Activated T-helper 9 cell treated with anti-CD3 and anti-CD28 coated beads, Interleukin-2, amount 50 U/mL, for 16 hours (primary cell): ENCODE measurements around the gene CASZ1.

Experiments
- DNase-seq: peaks from one replicate; pipeline ENCODE4 v3.0.0-alpha.2; 2020; ENCODE audit warnings: low read depth

CASZ1 gene

GRCh38 chr1:10773851-10774614 is 22.4 kb downstream of the CASZ1 start:
- no peak for DNase-seq

DNA sequence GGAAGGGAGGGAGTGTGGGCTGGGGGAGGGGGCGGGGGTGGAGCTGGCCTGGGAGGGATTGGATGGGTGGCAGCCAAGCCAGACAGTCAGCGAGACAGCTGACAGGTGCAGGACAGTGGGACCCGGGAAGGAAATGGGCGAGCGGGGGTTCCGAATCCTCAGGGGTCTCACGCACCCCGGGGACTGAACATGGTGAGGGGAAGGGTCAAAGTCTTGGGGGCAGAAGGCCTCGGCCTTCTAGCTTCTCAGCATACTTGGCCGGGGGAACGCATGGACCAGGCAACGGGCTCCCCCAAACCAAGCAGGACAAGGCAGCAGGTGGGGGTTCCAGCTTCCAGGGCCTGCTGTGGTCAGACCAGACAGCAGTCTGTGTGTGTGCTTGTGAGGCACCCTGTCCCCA is 23.1 kb downstream of the CASZ1 start:
- no peak for DNase-seq

GRCh38 chr1:10772711-10773110 is 23.7 kb downstream of the CASZ1 start:
- no peak for DNase-seq

- DNase-seq: no peak
Measured at GRCh38 chr1:10771789-10772188, 24.7 kb downstream of the CASZ1 start.

DNA sequence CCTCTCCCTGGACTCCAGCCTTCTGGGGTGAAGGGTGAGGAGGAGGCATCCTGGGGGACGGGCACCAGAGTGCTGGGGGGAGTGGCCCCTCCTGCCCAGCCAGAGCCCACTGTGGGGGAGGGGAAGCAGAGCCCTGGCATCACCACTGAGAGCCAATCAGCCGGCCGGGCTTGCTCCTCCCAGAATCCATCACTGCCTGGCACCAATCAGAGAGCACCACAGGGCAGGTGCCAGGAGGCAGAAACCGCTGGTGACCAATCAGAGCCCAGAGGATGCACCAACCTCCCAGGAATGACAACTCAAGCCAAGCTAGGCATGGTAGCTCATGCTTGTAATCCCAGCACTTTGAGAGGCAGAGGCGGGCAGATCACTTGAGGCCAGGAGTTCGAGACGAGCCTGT is 27.9 kb downstream of the CASZ1 start:
- DNase-seq: no peak

DNA sequence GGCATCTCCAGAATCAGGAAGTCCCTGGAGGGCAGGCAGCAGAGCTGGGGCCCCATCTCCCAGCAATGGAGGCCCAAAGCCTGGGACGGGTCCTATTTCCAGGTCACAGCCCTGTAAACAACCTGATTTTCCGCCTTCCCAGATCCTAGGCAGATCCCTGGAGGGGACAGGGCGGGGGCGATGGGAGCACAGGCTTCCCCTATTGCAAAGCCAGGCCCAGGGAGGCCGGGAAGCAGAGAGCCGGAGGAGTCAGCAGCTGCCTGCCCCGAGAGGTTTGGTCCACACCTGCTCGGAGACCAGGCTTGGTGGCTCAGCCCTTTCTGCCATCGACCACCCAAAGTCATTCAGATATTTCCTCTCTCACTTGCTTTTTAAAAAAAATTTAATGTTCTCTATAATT is 29.2 kb downstream of the CASZ1 start:
- DNase-seq: no peak

GRCh38 chr1:10765734-10766478 is 30.5 kb downstream of the CASZ1 start:
- DNase-seq: no peak

DNA sequence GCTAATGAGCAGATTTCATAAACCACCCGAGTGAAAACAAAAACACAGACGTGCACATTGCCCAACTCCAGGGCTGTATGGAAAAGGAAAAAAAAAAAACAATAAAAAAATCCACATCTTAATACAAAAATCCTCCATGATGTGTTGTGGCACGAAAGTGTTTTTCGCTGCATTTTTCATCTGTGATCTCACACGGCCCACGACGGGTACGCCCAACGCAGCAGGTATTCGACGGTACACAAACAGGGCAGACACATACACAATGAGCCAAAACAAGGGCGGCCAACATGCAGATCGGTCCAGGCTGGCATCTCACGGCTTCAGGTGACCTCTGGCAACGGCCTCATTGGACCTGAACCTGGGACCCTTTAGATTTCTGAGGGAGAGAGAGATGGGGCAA is 31.1 kb downstream of the CASZ1 start:
- DNase-seq: no peak

DNA sequence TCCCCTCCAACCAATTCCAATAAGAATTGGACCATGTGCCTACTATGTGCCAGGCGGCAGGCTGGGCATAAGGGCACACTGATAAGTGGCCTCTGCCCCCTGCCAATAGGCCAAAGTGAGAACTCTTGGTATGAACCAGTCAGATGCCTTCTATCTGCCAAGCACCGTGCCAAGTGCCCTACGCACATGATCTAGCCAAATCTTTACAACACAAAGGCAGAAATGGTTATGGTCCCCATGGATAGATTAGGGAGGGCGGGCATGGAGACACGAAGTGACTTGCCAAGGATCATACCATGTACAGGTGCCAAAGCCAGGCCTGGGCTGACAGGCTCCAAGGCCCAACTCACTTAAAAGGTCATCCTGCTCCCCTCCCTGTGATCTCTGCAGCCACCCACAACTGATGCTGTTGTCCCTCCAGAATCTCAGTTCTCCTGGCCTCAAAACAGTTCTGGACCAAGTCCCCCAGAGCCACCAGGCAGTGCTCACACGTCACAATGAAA is 32.1 kb downstream of the CASZ1 start:
- no peak for DNase-seq

DNA sequence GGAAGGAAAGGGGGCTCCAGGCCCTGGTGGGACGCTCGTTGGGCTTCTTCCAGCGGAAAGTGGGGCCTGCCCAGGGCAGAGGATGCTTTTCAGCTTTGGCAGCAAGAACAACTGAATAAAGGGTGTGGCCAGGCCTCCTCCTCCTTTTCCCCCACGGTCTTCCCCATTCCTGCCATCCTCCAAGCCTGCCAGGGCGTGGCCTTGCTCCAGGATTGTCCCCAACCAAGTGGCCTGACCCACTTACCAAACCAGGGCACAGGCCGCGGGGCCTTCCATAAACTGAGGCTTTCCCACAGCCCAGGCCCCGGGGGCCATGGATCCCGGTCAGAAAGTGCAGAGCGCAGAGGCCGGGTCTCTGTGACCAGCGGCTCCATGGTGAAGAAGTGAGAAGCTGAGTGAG is 33.6 kb downstream of the CASZ1 start:
- DNase-seq: no peak

DNA sequence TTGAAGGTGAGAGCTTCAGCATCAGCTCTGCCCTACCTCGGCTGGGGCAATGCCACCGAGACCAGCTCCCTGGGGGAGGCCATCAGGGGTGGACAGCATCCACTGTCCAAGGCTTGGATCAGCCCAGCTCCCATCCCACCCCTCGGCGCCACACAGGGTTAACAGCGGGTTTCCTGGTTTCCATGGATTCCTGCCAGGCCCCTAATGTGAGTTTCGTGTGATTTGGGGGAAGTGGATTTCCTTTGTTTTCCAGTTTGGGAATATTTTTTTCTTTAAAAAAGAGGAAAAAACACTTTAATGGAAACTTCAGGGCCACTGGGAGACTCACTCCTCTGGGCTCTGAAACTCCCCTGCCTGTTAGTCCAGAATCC is 34.3 kb downstream of the CASZ1 start:
- DNase-seq: no peak

GRCh38 chr1:10761503-10762152 is 34.8 kb downstream of the CASZ1 start:
- DNase-seq: no peak

DNA sequence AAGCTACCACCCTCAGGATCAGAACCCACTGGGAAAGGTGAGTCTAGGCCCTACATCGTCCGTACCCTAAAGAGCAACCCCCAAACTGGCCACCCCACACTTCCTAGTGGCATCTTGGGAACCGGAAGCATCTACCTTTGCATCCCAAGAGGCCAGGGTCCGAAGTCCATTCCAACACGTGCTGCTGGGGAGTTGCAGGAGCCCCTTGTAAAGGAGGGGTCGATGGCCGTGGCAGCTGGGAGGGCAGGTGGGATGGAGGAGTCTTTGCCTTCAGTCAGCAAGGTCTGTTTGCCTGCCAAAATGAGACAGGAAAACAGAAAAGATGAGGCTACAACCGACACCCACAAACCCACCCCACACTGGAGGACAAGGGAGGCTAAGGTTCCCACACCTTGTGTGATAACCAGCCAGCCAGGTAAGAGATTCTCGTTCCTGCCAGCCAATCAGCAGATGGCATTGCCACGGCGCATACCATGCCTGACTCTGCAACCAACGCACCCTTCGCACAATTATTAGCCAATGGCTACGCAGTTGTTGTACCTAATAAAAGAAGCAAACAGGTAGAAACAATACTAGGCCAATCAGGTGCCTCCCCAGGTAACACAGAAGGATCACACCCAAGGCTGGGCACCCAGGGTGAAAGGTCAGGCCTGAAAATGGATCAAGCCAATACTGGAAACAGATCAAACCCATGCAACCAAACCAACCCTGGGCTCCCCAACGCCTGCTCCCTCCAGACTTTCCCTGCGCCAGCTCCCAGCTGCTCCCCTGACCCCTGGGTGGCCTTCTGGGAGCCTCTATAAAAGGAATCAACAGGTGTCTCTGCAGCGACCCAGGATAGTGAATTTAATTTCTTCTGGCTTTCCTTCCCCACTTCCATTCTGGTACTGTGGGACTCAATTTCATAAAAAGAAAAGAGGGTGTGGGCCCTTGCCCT is 35.6 kb downstream of the CASZ1 start:
- no peak for DNase-seq

GRCh38 chr1:10759413-10760200 is 36.8 kb downstream of the CASZ1 start:
- no peak for DNase-seq

- no peak for DNase-seq
Measured at GRCh38 chr1:10756842-10757241, 39.6 kb downstream of the CASZ1 start.

GRCh38 chr1:10755970-10756521 is 40.4 kb downstream of the CASZ1 start:
- peak; percentile 14 for DNase-seq

DNA sequence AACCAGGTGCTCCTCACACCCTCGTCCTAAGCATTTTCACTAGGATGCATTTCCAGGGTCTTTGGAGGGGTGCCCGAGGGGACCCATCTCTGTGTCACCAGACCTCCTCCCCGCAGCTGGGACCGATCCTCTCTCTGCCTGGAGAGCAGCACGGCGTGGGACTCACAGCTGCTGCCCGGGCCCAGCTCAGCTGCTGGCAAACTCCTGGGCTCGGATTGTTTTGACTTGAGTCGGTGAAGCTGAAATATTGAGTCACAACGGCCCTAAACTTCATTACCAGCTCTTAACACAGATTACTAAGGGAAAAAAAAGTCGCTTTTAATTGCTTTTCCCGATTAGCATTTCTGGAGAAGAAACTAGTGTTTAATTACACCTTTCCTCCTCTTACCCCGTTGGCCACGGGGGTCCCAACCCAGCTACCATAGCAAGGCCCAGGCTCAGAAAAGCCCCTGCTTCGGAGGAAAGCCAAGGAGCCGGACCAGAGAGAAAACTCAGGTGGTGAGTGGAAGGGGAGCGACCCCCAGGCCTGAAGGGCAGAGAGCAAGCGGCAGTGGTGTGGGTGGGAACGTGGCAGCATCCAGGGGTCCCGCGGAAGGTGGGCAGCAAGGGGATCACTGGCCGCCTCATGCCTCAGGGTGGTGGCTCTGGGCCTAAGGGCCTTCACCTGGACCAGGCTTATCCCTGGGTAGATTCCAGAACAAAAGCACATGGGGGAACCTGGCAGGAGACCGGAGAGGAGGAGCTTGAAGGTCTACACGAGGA is 41.7 kb downstream of the CASZ1 start:
- no peak for DNase-seq

DNA sequence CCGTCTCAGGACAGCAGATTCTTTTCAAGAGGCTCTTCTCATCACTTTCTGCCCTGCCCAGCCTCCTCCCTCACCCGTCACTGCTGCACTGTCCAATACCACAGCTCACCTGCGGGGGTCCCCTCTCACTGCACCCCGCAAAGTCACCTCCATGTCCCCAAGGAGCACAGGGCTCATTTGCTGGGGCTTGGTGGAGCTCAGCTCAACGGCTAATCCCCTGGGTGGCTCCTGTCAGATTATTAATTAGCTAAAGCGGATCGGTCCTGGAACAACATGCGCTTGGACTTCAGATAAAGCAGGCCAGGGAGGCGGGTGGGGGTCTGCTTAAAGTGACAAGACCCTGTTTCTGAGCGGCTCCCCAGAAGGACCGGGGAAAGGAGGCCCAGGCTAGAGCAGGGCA is 43.1 kb downstream of the CASZ1 start:
- no peak for DNase-seq

GRCh38 chr1:10751561-10752085 is 44.8 kb downstream of the CASZ1 start:
- no peak for DNase-seq

DNA sequence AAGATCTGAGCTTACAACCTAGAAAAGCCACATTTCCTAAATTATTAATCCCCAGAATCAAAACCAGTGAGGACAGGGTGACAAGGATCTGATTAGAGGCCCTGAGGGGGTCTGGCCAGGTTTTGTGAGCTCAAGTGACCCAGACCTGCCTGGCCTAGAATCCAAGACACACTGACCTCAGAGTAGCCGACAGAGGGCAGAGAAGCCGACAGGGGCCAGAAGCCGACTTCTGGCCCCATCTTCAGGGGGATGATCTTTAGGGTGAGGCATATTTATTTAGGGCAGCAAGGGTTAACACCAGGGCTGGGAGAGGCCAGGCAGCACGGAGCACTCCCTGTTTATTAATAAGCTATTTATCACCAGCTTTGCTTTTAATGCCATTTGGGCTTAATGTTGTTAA is 45.3 kb downstream of the CASZ1 start:
- no peak for DNase-seq
